ENCODE data around the gene POGK. TPM values are rescaled to one million over a fixed set of nuclear protein-coding genes. Genes with fewer than 3 reads are reported as not detected.
A peak's percentile ranks its signal among the peaks of the same experiment; 100 is the strongest.
"Not testable (repeated sequence)": the region's sequence is repeated elsewhere in the genome, so short reads cannot be mapped to it uniquely, and the experiment has no call there.

POGK gene
- total RNA-seq, 2 donors from 2014 or later: 30.3 to 53.1 TPM

DNA sequence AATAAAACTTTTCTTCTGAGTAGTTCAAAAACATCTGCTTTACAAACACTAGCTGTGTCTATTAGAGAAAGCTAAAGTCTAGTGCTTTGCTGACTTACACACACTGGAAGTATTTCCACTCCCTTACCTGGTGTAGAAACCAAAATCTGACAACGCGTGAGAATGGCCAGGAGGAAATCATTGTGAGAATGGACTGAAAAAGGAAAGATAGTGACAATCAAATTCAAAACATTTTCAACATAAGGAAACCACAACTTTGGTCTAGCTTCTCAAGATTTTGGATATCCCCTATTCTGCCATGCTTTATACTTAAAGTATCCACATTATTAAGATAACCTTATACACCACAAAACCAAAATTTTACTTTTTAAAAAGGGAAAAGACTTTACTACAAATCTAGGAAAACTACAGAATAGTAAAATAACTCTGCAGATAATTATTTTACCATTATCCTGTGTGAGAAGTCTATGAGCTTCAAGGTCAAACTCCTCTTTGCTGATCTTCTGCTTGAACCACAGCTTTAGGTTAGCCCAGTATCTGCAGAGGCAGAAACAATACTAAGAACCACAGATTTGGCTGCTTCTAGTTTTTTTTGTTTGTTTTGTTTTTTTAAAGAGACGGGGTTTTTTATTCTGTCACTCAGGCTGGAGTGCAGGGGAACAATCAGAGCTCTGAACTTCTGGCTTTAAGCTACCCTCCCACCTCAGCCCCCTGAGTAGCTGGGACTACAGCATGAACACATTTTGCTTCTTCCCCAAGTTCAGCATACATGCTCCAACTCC, 30.2 kb downstream of the POGK start:
- peak overlapping the region in 1 of 2 donors; percentile 8 for H3K27ac Mint-ChIP-seq
- no peaks in the 10 kb centered on the region for H3K27me3 Mint-ChIP-seq
- ATAC-seq: no peak
- no peak overlapping the region for H3K4me3 Mint-ChIP-seq
- peaks cover 21 to 23% of the 10 kb centered on the region in 2 donors for H3K4me1 Mint-ChIP-seq (ENCODE audit: low read depth in 2 of 2)
- H3K36me3 Mint-ChIP-seq: no peaks in the 10 kb centered on the region
- H3K9me3 Mint-ChIP-seq: no peaks in the 10 kb centered on the region
- no peak for DNase-seq (ENCODE audit: low spot score)

DNA sequence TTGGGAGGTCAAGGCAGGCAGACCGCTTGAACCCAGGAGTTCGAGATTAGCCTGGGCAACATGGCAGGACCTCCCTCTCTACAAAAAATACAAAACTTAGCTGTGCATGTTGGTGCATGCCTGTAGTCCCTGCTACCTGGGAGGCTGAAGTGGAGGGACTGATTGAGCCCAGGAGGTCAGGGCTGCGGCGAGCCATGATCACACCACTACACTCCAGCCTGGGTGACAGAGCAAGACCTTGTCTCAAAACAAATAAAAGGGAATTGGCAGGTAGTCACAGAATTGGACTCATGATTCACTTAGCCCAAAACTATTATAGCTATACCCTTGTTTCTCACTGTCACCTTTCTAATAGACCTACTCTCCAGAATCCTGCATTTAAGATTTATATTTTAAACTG, 31.3 kb downstream of the POGK start:
- no peaks in the 10 kb centered on the region for H3K27me3 Mint-ChIP-seq
- no peaks in the 10 kb centered on the region for H3K36me3 Mint-ChIP-seq
- DNase-seq (ENCODE audit: low spot score) (no peak), ATAC-seq (no peak)
- H3K27ac Mint-ChIP-seq: peak overlapping the region in 1 of 2 donors; percentile 38
- no peaks in the 10 kb centered on the region for H3K9me3 Mint-ChIP-seq
- H3K4me1 Mint-ChIP-seq (ENCODE audit: low read depth in 2 of 2): peaks cover 27 to 31% of the 10 kb centered on the region in 2 donors
- no peak overlapping the region for H3K4me3 Mint-ChIP-seq

DNA sequence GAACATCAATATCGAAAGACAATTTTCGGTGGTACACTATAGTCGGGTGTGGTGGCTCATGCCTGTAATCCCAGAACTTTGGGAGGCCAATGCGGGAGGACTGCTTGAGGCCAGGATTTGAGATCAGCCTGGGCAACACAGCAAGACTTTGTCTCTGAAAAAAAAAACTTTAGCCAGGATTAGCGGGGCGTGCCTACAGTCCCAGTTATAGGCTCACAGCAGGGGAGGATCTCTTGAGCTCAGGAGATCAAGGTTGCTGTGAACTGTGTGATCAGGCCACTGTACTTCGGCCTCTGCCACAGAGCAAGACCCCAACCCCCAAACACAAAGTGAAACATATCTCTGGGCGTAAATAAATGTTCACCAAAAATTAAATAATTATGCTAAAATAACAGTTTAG, 35.2 kb downstream of the POGK start:
- Mint-ChIP-seq H3K4me1 (ENCODE audit: low read depth in 2 of 2) (peaks cover 32 to 37% of the 10 kb centered on the region in 2 donors), H3K4me3 (peak overlapping the region; percentile 87), H3K27me3 (no peaks in the 10 kb centered on the region), H3K36me3 (no peaks in the 10 kb centered on the region), H3K9me3 (no peaks in the 10 kb centered on the region), H3K27ac (no peak overlapping the region)
- no peak for ATAC-seq
- no peak for DNase-seq (ENCODE audit: low spot score)

DNA sequence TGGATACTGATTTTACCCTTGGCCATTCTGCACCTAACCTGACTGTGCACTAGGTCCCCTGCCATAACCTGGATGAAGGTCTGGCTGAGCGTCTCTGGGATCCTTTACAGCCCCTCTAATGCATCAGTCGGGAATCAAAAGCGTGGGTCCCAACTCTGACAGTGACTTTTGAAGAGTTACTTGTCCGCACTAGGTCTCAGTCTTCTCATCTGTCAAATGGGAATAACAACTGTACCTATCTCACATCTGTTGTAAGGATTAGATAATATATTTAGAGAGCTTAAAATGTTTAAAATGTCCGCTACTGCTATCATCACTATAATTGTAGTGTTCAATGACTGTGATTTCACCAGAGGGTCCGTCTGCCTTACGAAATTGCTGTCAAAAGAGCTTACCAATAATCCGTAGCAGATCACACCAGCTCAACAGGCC, 36.0 kb downstream of the POGK start:
- Mint-ChIP-seq H3K4me3 (peak overlapping the region; percentile 87), H3K27me3 (no peaks in the 10 kb centered on the region), H3K9me3 (no peaks in the 10 kb centered on the region), H3K4me1 (ENCODE audit: low read depth in 2 of 2) (peaks cover 29 to 36% of the 10 kb centered on the region in 2 donors), H3K27ac (peak overlapping the region; percentile 85 to 87), H3K36me3 (no peaks in the 10 kb centered on the region)
- no peak for DNase-seq (ENCODE audit: low spot score)
- no peak for ATAC-seq

DNA sequence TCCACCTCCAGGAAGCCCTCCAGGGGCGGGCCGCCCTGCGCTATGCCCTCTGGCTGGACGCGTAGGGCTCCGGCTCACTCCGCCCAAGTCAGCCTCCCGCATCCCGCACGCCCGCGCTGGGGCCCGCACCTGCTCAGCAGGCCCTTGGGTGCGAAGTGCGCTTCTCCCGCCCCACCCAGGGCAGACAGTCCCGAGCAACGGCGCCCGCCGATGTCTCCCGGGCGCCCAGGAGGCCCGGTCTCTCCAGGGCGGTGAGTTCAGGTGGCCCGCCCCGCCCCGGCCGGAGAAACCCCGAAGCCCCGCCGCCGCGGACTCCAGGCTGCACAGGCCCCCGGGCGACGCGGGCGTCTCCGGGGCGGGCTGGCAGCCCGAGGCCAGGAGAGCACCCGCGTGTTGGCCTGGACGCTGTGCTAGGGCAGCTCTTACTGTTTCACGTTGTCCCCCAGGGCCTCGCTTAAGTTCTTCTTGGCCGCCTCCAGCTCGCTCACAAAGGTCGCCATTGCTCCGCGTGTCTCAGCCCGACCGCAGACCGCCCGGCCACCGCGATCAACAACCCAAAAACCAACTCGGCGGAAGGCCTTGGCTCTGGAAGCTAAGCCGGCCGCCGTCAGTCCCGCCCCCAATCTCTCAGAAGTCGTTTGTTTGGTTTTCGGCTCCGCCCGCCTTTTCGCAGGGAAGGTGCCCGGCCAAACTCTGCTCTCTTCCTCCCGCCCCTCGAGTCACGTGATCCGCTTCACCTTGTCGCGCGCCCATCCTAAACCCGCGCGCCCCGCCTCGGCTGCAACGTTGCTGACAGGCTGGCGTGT, 36.7 kb downstream of the POGK start, which contains the start of gene TADA1:
Gene TADA1, minus strand, starts transcription at position 531 of the 806 bp plus-strand sequence. Its CDS starts 31 bp downstream, at position 500.
- peak within 1 kb of the TSS; percentile 85 to 87 for H3K27ac Mint-ChIP-seq
- H3K36me3 Mint-ChIP-seq: no peaks in the 10 kb centered on the region
- H3K4me1 Mint-ChIP-seq (ENCODE audit: low read depth in 2 of 2): peaks cover 27 to 36% of the 10 kb centered on the region in 2 donors
- H3K9me3 Mint-ChIP-seq: no peaks in the 10 kb centered on the region
- DNase-seq (ENCODE audit: low spot score): peak; percentile 99
- H3K27me3 Mint-ChIP-seq: no peaks in the 10 kb centered on the region
- peak within 1 kb of the TSS; percentile 88 for H3K4me3 Mint-ChIP-seq
- peak; percentile 96 to 97 for ATAC-seq

DNA sequence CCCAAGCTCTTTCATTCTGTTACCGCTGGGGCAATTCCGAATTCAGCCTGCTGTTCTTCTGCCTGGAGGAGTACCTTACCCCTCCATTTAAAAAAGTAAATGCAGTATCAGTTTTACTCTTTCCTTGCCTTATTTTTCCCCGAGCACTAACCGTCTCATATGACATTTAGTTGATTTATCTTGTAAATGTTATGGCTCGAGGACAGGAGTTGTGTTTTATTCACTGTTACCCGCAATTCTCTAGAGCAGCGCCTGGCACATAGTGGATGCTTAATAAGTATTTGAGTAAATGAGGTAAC, 37.2 kb downstream of the POGK start:
- peak overlapping the region; percentile 88 for H3K4me3 Mint-ChIP-seq
- peak overlapping the region; percentile 85 to 87 for H3K27ac Mint-ChIP-seq
- no peaks in the 10 kb centered on the region for H3K9me3 Mint-ChIP-seq
- no peak for DNase-seq (ENCODE audit: low spot score)
- H3K27me3 Mint-ChIP-seq: no peaks in the 10 kb centered on the region
- peaks cover 27 to 31% of the 10 kb centered on the region in 2 donors for H3K4me1 Mint-ChIP-seq (ENCODE audit: low read depth in 2 of 2)
- no peaks in the 10 kb centered on the region for H3K36me3 Mint-ChIP-seq
- ATAC-seq: no peak

DNA sequence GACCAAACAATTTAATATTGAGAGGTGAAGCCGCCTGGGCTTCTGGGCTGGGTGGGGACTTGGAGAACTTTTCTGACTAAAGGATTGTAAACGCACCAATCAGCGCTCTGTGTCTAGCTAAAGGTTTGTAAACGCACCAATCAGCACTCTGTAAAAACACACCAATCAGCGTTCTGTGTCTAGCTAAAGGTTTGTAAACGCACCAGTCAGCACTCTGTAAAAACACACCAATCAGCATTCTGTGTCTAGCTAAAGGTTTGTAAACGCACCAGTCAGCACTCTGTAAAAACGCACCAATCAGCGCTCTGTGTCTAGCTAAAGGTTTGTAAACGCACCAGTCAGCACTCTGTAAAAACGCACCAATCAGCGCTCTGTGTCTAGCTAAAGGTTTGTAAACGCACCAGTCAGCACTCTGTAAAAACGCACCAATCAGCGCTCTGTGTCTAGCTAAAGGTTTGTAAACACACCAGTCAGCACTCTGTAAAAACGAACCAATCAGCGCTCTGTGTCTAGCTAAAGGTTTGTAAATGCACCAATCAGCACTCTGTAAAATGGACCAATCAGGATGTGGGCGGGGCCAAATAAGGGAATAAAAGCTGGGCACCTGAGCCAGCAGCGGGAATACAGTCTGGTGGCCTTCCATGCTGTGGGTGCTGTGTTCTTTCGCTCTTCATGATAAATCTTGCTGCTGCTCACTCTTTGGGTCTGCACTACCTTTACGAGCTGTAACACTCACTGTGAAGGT, 39.1 kb downstream of the POGK start:
- not testable (repeated sequence) for H3K36me3 Mint-ChIP-seq; DNase-seq (ENCODE audit: low spot score); H3K4me3 Mint-ChIP-seq; H3K27ac Mint-ChIP-seq; H3K27me3 Mint-ChIP-seq; ATAC-seq; H3K9me3 Mint-ChIP-seq
- H3K4me1 Mint-ChIP-seq (ENCODE audit: low read depth in 2 of 2): peaks cover 20 to 27% of the 10 kb centered on the region in 2 donors

DNA sequence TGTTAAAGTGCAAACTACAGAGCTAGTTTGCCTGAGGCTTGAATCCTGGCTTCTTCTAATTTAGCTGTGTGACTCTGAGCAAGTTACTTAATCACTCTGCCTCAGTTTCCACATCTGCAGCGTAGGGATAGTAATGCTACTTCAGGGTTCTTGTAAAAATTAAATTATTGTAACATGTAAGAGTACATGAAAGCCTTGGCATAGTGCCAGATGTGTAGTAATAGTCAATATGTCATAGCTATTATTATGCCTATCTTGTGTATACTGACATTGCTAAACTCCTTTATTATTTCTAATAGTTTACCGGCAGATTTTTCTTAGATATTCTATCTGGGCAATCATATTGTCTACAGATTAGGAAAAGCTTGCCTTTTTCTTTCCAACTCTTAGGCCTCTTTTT, 43.6 kb downstream of the POGK start:
- H3K36me3 Mint-ChIP-seq: no peaks in the 10 kb centered on the region
- H3K4me3 Mint-ChIP-seq: no peak overlapping the region
- H3K9me3 Mint-ChIP-seq: no peaks in the 10 kb centered on the region
- ATAC-seq (no peak), DNase-seq (ENCODE audit: low spot score) (no peak)
- peaks cover 15 to 17% of the 10 kb centered on the region in 2 donors for H3K4me1 Mint-ChIP-seq (ENCODE audit: low read depth in 2 of 2)
- H3K27ac Mint-ChIP-seq: no peak overlapping the region
- H3K27me3 Mint-ChIP-seq: peaks cover 5 to 7% of the 10 kb centered on the region in 2 donors

DNA sequence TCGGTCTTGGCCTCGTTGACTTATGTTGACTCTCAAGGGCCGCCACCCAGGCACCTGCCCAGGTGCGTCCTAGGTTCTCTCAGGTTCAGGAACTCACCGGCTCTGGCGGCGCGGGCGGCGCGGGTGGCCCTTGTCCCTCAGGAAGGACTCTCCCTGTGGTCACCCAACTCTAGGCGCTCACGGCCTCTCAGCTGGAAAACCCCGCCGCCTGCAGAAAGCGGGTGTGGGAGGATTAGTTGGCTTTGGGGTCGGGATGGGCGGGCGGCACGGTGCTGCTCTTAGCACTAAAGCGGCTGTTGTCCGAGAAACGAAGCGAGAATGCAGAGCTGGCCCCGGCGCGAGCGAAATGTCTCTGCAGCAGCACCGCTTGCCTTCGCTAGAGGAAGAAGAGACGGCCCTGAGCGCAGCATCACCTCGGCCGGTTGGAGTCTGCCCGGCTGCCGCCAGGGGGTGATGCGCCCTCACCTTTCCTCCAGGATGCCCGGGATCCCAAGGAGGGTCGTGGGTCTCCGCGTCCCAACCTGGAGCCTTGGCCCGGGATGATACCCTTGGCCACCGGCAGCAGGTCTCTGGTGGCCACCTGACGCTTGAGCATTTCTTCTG, 44.9 kb downstream of the POGK start:
- H3K4me3 Mint-ChIP-seq: peak overlapping the region; percentile 40
- H3K27ac Mint-ChIP-seq: no peak overlapping the region
- H3K4me1 Mint-ChIP-seq (ENCODE audit: low read depth in 2 of 2): peaks cover 15 to 17% of the 10 kb centered on the region in 2 donors

DNA sequence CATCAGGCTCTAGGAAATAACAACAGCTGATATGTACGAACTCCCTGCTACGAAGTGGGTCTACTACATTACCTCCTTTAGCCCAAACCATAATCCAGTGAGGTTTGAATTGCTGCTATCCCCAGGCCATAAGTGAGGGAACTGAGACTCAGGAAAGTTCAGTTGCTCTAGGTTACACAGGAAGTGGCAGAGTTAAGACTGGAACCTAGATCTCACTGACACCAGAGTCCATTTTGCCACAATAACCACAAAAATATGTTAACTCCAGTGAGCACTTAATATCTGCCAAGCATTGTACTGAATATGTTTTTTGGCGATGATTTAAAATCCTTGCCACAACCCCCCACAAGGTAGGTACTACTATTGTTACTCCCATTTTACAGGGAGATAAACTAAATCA, 45.7 kb downstream of the POGK start:
- Mint-ChIP-seq H3K27ac (peak overlapping the region in 1 of 2 donors; percentile 33), H3K9me3 (no peaks in the 10 kb centered on the region), H3K36me3 (no peaks in the 10 kb centered on the region), H3K4me1 (ENCODE audit: low read depth in 2 of 2) (peaks cover 15 to 17% of the 10 kb centered on the region in 2 donors), H3K4me3 (peak overlapping the region; percentile 34), H3K27me3 (peaks cover 5 to 7% of the 10 kb centered on the region in 2 donors)
- ATAC-seq (peak; percentile 60 to 73), DNase-seq (ENCODE audit: low spot score) (no peak)

More for the DNA sequence above, 44.9 kb downstream of the POGK start:
- Mint-ChIP-seq H3K27me3 (peaks cover 5 to 7% of the 10 kb centered on the region in 2 donors), H3K9me3 (no peaks in the 10 kb centered on the region), H3K36me3 (no peaks in the 10 kb centered on the region)
- DNase-seq (ENCODE audit: low spot score) (no peak), ATAC-seq (peak; percentile 74 to 81)

DNA sequence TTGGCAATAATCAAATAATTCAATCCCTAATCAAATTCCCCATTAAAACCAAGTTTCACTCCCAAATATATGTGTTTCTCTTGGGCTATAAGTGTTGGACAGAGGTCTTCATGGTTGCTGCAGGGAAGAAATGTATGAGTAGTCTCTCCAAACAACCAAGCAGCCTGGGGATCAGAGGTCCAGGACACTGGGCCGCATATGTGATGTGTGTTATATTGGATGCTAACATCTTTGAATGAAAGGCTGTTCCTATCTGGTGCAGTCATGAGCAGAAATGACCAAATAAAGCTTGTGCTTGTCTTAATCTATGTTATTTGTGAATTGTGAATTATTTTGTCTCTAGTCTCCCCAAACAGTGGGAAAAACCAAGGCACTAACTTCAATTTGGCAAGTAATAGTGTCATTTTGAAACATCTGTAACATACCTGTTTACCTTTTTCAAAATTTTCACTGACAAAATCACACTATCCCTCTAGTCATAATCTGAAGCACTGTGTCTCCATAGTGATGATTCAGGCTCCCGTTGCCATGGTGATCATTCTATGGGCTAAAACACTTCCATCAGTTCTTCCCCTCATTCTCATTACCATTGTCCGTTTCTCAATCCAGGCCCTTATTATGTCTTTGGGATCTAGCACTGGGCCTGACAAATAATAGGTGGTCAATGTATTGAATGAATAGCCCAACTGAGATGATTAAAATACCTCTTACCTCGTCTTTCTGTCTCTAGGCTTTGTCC, 49.3 kb downstream of the POGK start:
- Mint-ChIP-seq H3K27ac (no peak overlapping the region), H3K4me3 (no peak overlapping the region), H3K4me1 (ENCODE audit: low read depth in 2 of 2) (peaks cover 14 to 15% of the 10 kb centered on the region in 2 donors), H3K27me3 (peaks cover 10 to 18% of the 10 kb centered on the region in 2 donors), H3K9me3 (no peaks in the 10 kb centered on the region), H3K36me3 (no peaks in the 10 kb centered on the region)
- ATAC-seq (no peak), DNase-seq (ENCODE audit: low spot score) (no peak)

DNA sequence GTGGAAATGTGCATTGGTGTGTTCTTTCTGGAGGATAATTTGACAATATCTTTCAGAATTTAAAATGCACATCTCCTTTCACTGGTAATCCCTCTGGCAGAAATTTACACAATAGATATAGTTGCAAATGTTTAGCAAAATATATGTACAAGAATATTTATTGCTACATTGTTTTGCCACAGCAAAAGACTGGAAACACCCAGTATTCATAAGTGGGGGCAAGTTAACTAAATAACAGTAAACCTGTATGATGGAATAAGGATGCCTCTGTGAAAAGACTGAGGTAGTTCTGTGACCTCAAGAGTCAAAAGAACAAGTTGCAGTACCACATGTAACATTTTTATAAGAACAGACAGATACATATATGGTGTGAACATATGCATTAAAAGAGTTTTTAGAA, 50.5 kb downstream of the POGK start:
- Mint-ChIP-seq H3K27ac (no peak overlapping the region), H3K9me3 (no peaks in the 10 kb centered on the region), H3K4me1 (ENCODE audit: low read depth in 2 of 2) (peaks cover 8 to 13% of the 10 kb centered on the region in 2 donors), H3K4me3 (no peak overlapping the region), H3K27me3 (peaks cover 14 to 27% of the 10 kb centered on the region in 2 donors), H3K36me3 (no peaks in the 10 kb centered on the region)
- no peak for ATAC-seq
- DNase-seq (ENCODE audit: low spot score): no peak

DNA sequence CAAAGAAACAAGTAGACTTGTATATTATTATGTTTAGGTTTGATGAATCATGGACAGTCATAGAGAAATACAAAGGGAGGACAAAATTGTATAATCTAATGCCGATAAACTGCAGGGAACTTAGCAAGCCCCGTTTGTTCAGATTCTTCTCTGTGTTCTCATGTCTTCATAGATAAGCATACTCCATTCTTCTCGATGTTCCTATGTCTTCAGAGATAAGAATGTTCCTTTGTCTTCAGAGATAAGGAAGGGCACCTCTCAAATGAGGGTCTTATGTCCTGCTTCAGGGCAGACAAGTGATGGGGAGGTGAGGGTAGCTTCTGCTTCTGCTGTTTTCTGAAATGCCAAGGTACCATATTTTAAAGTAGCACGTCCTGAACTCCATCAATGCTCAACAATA, 56.5 kb downstream of the POGK start:
- no peaks in the 10 kb centered on the region for H3K9me3 Mint-ChIP-seq
- H3K4me3 Mint-ChIP-seq: no peak overlapping the region
- DNase-seq (ENCODE audit: low spot score): no peak
- peaks cover 33 to 41% of the 10 kb centered on the region in 2 donors for H3K27me3 Mint-ChIP-seq
- no peak for ATAC-seq
- H3K4me1 Mint-ChIP-seq (ENCODE audit: low read depth in 2 of 2): no peaks in the 10 kb centered on the region
- peaks cover 6% of the 10 kb centered on the region for H3K36me3 Mint-ChIP-seq
- H3K27ac Mint-ChIP-seq: no peak overlapping the region
